ENCODE results near the gene SLC12A8. TPM values are rescaled to one million over a fixed set of nuclear protein-coding genes. Genes with fewer than 3 reads are reported as not detected.

Gene SLC12A8
- total RNA-seq, 2 experiments from 2014 or later, result 0.48 to 1.00 TPM

DNA sequence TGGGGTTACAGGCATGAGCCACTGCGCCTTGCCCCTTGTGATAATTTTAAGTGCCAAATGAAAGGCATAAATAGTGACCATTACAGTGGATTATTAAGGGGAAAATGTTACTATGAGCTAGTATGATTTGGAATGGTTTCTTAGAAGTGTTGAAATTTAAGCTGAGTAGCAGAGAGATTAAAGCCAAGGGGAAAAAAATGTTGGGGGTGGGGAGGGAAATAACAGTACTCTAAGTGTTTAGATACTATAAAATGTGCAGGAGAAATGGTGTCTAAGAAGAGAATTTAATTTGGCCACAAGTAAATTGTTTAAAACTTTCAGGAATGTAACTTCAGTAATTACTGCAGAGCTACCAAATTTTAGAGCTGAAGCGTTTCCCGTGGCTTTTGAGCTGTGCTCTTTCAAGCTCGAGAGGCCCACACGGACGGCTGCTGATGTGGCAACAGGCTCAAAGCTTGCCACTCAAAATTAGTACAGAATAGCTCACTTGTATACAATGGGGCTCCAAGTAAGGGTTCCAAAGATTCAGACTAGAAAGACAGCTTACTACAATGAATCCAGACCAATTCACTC lies 23.9 kb upstream of the SLC12A8 start:
- no peak for DNase-seq
- CTCF ChIA-PET, result no interaction called here
- peaks cover 3% of the 10 kb centered on the region for H3K9me3 Mint-ChIP-seq
- POLR2A ChIA-PET, result no interaction called here
- peaks cover 18% of the 10 kb centered on the region for H3K4me1 Mint-ChIP-seq (ENCODE audit: low read depth)
- H3K27ac Mint-ChIP-seq, result no peak overlapping the region
- no peaks in the 10 kb centered on the region for H3K27me3 Mint-ChIP-seq
- intact Hi-C loops (cut with micrococcal nuclease), result loop anchor here (10.0 kb wide), 2 partner anchors 182 to 348 kb away; partner anchors contain the start of gene HEG1
- peaks cover 40% of the 10 kb centered on the region for H3K36me3 Mint-ChIP-seq
- no peak overlapping the region for H3K4me3 Mint-ChIP-seq

DNA sequence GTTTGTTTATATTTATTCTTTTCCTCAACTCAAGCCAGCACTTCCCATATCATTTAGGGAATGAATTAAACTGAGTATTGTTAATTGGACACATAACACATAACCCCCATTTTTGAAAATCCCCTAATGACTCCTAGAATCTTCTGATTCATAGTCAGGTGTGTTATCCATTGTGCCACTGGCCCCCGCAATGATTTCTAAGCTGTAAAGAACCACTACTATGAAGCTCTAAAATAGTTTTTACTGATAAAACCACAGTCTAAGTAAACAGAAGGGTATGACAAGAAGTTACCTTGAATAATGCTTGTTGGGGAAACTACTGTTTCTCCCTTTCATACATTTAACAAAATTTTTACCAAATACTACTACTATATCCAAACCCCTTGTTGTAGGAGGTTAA lies 22.3 kb upstream of the SLC12A8 start:
- Mint-ChIP-seq H3K27ac (no peak overlapping the region), H3K4me3 (no peak overlapping the region), H3K36me3 (peaks cover 40% of the 10 kb centered on the region), H3K27me3 (no peaks in the 10 kb centered on the region), H3K9me3 (peaks cover 3% of the 10 kb centered on the region), H3K4me1 (ENCODE audit: low read depth) (peaks cover 22% of the 10 kb centered on the region)
- ChIA-PET POLR2A (no interaction called here), CTCF (no interaction called here)
- intact Hi-C loops (cut with micrococcal nuclease), result loop anchor here (5.0 to 10.0 kb wide), 4 partner anchors 77 to 350 kb away; partner anchors contain the start of gene HEG1
- no peak for DNase-seq

DNA sequence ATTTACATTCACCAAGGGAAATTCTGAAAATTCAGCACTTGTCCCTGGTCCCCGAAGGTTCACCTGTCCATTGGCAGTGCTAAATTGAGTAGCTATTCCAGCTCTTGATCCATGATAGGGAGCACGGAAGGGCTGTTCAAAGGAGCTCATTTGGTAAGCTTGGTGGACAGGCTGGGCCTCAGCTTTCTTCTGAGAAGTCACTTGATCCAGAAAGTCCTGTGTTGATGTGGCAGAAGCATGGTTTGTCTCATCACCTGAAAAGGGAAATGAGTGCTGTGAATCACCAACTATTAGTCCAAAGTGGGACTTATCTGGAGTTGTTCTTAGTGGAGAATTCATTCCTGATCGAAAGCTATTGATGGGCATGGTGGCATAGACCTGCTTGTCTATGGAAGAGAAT lies 19.9 kb upstream of the SLC12A8 start:
- POLR2A ChIA-PET, result interaction anchor here (0.7 to 1.5 kb wide), 3 partner anchors 79 to 127 kb away, joined by 3 to 4 read pairs (median 4); no protein-coding TSS in a partner anchor
- peaks cover 3% of the 10 kb centered on the region for H3K9me3 Mint-ChIP-seq
- CTCF ChIA-PET, result interaction anchor here (0.8 to 1.5 kb wide), 3 partner anchors 90 to 149 kb away, joined by 3 read pairs; no protein-coding TSS in a partner anchor
- peaks cover 25% of the 10 kb centered on the region for H3K4me1 Mint-ChIP-seq (ENCODE audit: low read depth)
- intact Hi-C loops (cut with micrococcal nuclease), result loop anchor here (1.0 to 10.0 kb wide), 10 partner anchors 18 to 352 kb away; partner anchors contain the start of genes HEG1 and ZNF148
- H3K27ac Mint-ChIP-seq, result peak overlapping the region; percentile 71
- peak; percentile 43 for DNase-seq
- no peaks in the 10 kb centered on the region for H3K27me3 Mint-ChIP-seq
- peaks cover 32% of the 10 kb centered on the region for H3K36me3 Mint-ChIP-seq
- H3K4me3 Mint-ChIP-seq, result no peak overlapping the region

GRCh38 chr3:125231895-125232294 lies 19.3 kb upstream of the SLC12A8 start:
- ChIA-PET POLR2A (interaction anchor here (0.6 to 1.5 kb wide), 4 partner anchors 79 to 128 kb away, joined by 3 to 4 read pairs (median 4); no protein-coding TSS in a partner anchor), CTCF (interaction anchor here (0.8 to 1.5 kb wide), 3 partner anchors 89 to 150 kb away, joined by 3 read pairs; no protein-coding TSS in a partner anchor)
- H3K27ac Mint-ChIP-seq, result peak overlapping the region; percentile 71
- peaks cover 25% of the 10 kb centered on the region for H3K4me1 Mint-ChIP-seq (ENCODE audit: low read depth)
- intact Hi-C loops (cut with micrococcal nuclease), result loop anchor here (1.0 to 10.0 kb wide), 10 partner anchors 18 to 353 kb away; partner anchors contain the start of genes HEG1 and ZNF148
- H3K36me3 Mint-ChIP-seq, result peaks cover 29% of the 10 kb centered on the region
- H3K4me3 Mint-ChIP-seq, result no peak overlapping the region
- DNase-seq, result no peak
- peaks cover 3% of the 10 kb centered on the region for H3K9me3 Mint-ChIP-seq
- H3K27me3 Mint-ChIP-seq, result no peaks in the 10 kb centered on the region

- H3K27me3 Mint-ChIP-seq, result no peaks in the 10 kb centered on the region
- no peak overlapping the region for H3K27ac Mint-ChIP-seq
- no peaks in the 10 kb centered on the region for H3K9me3 Mint-ChIP-seq
- ChIA-PET CTCF (no interaction called here), POLR2A (no interaction called here)
- H3K36me3 Mint-ChIP-seq, result peaks cover 19% of the 10 kb centered on the region
- H3K4me1 Mint-ChIP-seq (ENCODE audit: low read depth), result peaks cover 25% of the 10 kb centered on the region
- intact Hi-C loops (cut with micrococcal nuclease), result loop anchor here (5.0 to 10.0 kb wide), 4 partner anchors 83 to 355 kb away; partner anchors contain the start of gene HEG1
- H3K4me3 Mint-ChIP-seq, result no peak overlapping the region
- DNase-seq, result no peak
Observed at GRCh38 chr3:125229707-125230106, 17.2 kb upstream of the SLC12A8 start.

DNA sequence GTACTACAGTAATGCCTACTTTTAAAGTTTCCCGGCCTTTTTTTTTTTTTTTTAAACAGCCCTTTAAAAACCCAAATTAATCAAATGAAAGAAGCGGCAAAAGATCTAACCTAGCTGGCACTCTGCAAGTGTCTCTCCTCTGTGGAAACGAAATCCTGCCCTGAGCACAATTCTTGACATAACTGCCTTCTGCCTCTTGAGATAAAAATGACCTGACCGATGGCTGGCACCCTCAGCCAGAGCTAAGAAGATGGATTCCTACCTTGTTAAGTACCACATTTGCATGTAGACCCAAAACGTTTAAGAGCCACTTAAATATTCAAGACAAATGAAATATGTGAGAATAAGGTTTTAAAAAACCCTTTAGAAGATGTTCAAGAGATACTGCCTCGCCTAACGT lies 16.6 kb upstream of the SLC12A8 start:
- intact Hi-C loops (cut with micrococcal nuclease), result no loop called here
- Mint-ChIP-seq H3K4me1 (ENCODE audit: low read depth) (peaks cover 25% of the 10 kb centered on the region), H3K9me3 (no peaks in the 10 kb centered on the region), H3K27me3 (no peaks in the 10 kb centered on the region), H3K27ac (no peak overlapping the region), H3K4me3 (no peak overlapping the region), H3K36me3 (peaks cover 19% of the 10 kb centered on the region)
- ChIA-PET POLR2A (no interaction called here), CTCF (no interaction called here)
- DNase-seq, result no peak

DNA sequence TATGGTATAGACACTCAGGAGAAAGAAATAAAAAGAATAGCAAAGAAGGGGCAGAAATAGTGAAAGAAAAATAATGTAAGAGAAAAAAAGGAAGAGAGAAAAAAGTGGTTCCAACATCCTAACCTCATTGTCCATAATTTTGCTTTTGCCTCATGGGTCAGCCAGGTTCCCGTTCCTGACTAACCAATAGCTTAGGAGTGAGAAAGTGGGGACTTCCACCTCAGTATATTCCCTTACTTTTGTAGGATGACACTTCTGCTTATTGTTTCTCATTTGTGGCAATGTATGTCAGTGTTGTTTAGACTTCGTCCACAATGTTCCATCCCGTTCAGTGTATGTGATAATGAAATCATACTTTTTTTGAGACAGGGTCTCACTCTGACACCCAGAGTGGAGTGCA lies 9.3 kb upstream of the SLC12A8 start:
- Mint-ChIP-seq H3K27ac (no peak overlapping the region), H3K4me3 (no peak overlapping the region), H3K4me1 (ENCODE audit: low read depth) (no peaks in the 10 kb centered on the region), H3K27me3 (no peaks in the 10 kb centered on the region), H3K36me3 (no peaks in the 10 kb centered on the region), H3K9me3 (no peaks in the 10 kb centered on the region)
- POLR2A ChIA-PET, result no interaction called here
- no peak for DNase-seq
- CTCF ChIA-PET, result no interaction called here
- intact Hi-C loops (cut with micrococcal nuclease), result no loop called here

DNA sequence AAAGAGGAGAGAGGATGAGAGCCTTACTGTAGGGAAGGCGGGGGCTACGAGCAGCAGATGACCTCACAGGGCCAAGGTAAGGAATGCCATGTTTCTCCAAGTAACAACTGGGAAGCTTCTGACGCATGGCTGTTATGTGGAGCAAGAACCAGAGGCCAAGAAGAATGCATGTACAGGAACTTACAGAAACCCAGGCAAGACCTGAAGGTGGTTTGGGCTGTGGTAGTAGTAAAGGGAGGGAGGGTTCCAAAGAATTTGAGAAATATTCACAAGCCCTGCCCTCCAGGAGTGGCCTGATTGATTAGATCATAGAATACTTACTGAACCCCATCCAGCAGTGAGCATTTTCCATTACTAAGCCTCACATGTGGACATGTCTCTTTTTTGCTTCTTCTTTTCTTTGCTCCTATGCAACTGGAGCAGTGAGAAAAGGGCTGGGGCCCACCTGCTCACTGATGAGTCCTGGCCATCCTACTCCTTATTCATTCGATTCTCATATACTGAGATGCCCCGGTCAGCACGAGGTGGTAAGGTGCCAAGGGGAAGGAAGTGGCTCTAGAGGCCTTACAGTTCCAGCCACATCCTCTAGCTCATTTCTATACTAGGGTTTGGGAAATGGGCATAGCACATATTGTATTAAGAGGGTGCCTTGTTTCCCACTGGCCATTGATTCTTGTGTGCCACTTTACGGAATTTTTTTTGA lies 8.3 kb upstream of the SLC12A8 start:
- no peak overlapping the region for H3K4me3 Mint-ChIP-seq
- H3K27ac Mint-ChIP-seq, result no peak overlapping the region
- H3K4me1 Mint-ChIP-seq (ENCODE audit: low read depth), result no peaks in the 10 kb centered on the region
- H3K27me3 Mint-ChIP-seq, result no peaks in the 10 kb centered on the region
- ChIA-PET POLR2A (no interaction called here), CTCF (no interaction called here)
- no peak for DNase-seq
- intact Hi-C loops (cut with micrococcal nuclease), result no loop called here
- H3K36me3 Mint-ChIP-seq, result no peaks in the 10 kb centered on the region
- H3K9me3 Mint-ChIP-seq, result no peaks in the 10 kb centered on the region

GRCh38 chr3:125220183-125220582 lies 7.6 kb upstream of the SLC12A8 start:
- no peaks in the 10 kb centered on the region for H3K27me3 Mint-ChIP-seq
- ChIA-PET POLR2A (no interaction called here), CTCF (no interaction called here)
- intact Hi-C loops (cut with micrococcal nuclease), result no loop called here
- no peak for DNase-seq
- no peaks in the 10 kb centered on the region for H3K4me1 Mint-ChIP-seq (ENCODE audit: low read depth)
- no peaks in the 10 kb centered on the region for H3K36me3 Mint-ChIP-seq
- no peak overlapping the region for H3K27ac Mint-ChIP-seq
- no peaks in the 10 kb centered on the region for H3K9me3 Mint-ChIP-seq
- no peak overlapping the region for H3K4me3 Mint-ChIP-seq

GRCh38 chr3:125219261-125219701 lies 6.7 kb upstream of the SLC12A8 start:
- no peaks in the 10 kb centered on the region for H3K36me3 Mint-ChIP-seq

DNA sequence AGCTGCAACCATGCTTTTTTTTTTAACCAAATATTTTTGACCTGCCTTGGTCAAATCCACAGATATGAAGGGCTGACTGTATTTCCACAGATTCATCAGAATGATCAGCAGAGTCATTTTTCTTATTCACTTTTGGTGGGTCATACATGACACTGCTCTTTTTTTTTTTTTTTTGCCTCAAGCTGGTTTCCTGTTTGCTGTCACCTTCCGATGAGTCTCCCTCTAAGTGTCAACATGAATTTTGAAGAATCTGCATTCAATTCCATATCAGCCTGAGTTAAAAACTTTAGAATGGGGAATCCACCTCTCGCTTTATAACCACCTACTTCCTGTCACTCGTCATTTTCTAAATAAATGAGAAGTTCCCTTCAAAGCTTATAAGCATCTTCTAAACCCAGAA lies 2.2 kb upstream of the SLC12A8 start:
- H3K36me3 Mint-ChIP-seq, result peaks cover 2% of the 10 kb centered on the region
- DNase-seq, result no peak
- peaks cover 40% of the 10 kb centered on the region for H3K27me3 Mint-ChIP-seq
- no peak overlapping the region for H3K27ac Mint-ChIP-seq
- intact Hi-C loops (cut with micrococcal nuclease), result loop anchor here (1.0 to 5.0 kb wide), 2 partner anchors 18 to 57 kb away; no protein-coding TSS in a partner anchor
- ChIA-PET POLR2A (interaction anchor here (0.5 to 0.6 kb wide), 2 partner anchors 58 to 190 kb away, joined by 3 to 4 read pairs; no protein-coding TSS in a partner anchor), CTCF (interaction anchor here (0.5 to 0.6 kb wide), 3 partner anchors 162 to 359 kb away, joined by 3 to 6 read pairs (median 4); no protein-coding TSS in a partner anchor)
- no peaks in the 10 kb centered on the region for H3K9me3 Mint-ChIP-seq
- no peak overlapping the region for H3K4me3 Mint-ChIP-seq
- H3K4me1 Mint-ChIP-seq (ENCODE audit: low read depth), result peaks cover 16% of the 10 kb centered on the region

More at GRCh38 chr3:125219261-125219701, 6.7 kb upstream of the SLC12A8 start:
- intact Hi-C loops (cut with micrococcal nuclease), result no loop called here
- Mint-ChIP-seq H3K4me1 (ENCODE audit: low read depth) (peaks cover 7% of the 10 kb centered on the region), H3K9me3 (no peaks in the 10 kb centered on the region), H3K4me3 (no peak overlapping the region), H3K27me3 (peaks cover 6% of the 10 kb centered on the region), H3K27ac (no peak overlapping the region)
- ChIA-PET CTCF (no interaction called here), POLR2A (no interaction called here)
- no peak for DNase-seq

DNA sequence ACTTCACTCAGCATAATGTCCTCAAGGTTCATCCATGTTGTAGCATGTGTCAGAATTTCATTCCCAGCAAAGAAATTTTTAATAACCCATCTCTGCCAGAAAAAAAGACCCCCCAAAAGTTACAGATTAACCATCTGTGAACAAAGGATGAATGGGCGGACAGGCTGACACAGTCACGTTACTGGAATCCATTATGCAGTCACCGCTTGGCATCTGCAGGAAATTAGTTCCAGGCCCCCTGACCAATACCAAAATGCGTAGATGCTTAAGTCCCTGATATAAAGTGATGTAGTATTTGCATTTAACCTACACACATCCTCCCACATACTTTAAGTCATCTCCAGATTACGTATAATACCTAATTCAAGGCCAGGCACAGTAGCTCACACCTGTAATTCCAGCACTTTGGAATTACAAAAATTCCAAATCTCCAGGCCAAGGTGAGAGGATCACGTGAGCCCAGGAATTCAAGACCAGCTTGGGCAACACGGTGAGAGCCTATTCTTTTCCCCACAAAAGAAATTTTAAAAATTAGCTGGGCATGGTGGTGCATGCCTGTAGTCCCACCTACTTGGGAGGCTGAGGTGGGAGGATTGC lies 1.5 kb upstream of the SLC12A8 start:
- Mint-ChIP-seq H3K4me3 (no peak overlapping the region), H3K36me3 (peaks cover 2% of the 10 kb centered on the region), H3K9me3 (no peaks in the 10 kb centered on the region), H3K27ac (no peak overlapping the region), H3K4me1 (ENCODE audit: low read depth) (peaks cover 16% of the 10 kb centered on the region), H3K27me3 (peaks cover 45% of the 10 kb centered on the region)
- intact Hi-C loops (cut with micrococcal nuclease), result loop anchor here (1.0 to 5.0 kb wide), 2 partner anchors 18 to 57 kb away; no protein-coding TSS in a partner anchor
- ChIA-PET CTCF (interaction anchor here (0.6 kb wide), 2 partner anchors 163 to 312 kb away, joined by 4 to 6 read pairs; no protein-coding TSS in a partner anchor), POLR2A (interaction anchor here (0.5 to 0.6 kb wide), 2 partner anchors 59 to 189 kb away, joined by 3 to 4 read pairs; no protein-coding TSS in a partner anchor)
- DNase-seq, result no peak

All from activated CD4-positive, alpha-beta memory T cell treated with anti-CD3 and anti-CD28 coated beads for 36 hours (primary cell).